Activated CD4-positive, CD25-positive, alpha-beta regulatory T cell treated with anti-CD3 and anti-CD28 coated beads, Interleukin-2, amount 50 U/mL, for 24 hours (primary cell): ENCODE data around the gene KRT85.
"Not testable (repeated sequence)": the region's sequence is repeated elsewhere in the genome, so short reads cannot be mapped to it uniquely, and the experiment has no call there.

Source experiments
- ATAC-seq, 2 donors: fragments of 150-1000 bp; cut with Tn5 transposase; one replicate each; pipeline ENCODE4 v1.10.0; 2021; ENCODE audit warnings: mild to moderate bottlenecking in 1 of 2, moderate library complexity in 1 of 2

KRT85 gene

DNA sequence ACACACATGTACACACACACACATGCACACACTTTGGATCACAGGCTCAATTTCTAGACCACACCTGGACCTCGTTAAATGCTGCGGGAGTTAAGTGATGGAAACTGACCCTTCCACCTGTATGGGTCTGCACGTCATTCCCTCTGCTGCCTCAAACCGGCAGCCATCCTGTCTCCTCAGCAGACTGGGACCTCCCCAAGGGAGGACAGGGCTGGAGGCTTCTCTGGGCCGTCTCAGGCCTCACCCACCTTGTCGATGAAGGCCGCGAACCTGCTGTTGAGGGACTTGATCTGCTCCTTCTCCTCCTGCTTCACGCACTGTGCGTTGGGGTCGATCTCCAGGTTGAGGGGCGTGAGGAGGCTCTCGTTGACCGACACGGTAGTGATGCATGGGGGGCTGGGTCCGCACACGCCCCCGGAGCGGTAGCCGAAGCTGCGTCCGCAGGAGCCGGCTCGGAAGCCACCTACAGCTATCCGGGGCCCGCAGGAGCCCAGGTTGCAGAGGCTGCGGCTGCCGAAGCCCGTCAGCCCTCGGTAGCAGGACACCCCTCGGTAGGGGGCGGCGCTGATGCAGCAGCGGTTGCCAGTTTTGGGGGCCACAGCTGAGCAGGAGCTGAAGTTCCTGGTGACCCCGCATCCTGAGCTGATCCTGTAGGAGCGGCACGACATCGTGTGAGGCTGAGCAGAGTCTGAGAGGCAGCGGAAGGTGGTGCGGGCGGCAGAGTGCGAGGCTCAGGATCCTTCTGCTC lies at the start of gene KRT85:
KRT85 (minus strand) TSS at position 744 of the 748 bp plus-strand sequence; CDS start at position 668, 76 bp downstream.
- no peak for ATAC-seq

DNA sequence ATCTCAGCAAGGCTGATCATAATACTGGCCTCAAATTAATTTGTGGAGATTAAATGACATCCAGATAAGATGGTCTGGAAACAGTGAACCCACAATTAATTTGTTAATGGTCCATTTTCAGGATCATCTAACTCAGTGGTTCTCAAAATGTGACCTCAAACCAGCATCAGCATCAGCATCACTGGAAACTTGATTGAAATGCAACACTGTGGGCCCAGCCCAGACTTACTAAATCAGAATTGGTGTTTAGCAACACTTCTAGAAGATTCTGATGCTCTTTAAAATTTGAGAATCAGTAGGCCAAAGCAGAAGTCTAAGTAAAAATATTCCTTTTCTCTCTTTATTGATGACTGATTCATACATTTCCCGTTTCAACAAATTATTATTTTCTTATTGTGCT lies 49.5 kb upstream of the KRT85 start:
- ATAC-seq: no peak

DNA sequence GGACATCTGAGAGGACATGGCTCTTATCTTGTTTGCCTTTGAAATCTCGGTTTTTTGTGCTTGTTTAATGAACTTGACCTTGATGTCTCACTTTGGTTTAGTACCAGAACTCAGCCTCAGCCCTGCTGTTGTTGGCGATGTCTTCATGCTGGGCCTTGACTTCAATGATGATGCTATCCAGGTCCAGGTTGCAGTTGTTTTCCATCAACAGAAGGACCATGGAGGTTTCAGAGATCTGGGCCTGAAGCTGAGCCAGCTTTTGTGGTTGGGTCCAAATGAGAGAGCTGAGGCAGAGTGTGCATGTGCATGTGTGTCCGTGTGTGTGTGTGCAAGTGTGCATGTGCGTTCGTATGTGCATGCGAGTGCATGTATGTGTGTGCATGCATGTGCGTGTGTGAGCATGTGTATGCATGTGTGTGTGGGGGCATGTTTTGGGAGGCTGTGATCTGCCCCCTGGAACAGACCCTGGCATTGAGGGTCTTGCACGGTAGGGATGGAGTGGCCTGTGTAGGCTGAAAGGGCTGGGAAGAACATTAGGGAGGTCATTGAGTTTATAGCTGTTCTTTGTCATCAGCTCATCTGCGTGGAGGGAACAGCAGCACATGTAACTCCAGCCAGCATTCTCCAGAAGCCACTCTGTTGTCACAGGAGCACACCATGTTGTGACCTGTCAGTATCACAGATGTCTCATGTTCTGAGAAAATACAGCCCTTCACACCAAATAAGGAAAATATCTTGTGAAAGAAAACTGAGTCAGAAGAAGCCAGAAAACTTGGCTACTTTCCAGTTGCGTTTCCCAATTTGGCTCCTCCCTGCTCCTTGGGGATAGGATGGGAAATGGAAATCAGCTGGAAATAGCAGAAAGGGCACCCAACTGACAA lies 48.8 kb upstream of the KRT85 start:
- ATAC-seq: no peak

DNA sequence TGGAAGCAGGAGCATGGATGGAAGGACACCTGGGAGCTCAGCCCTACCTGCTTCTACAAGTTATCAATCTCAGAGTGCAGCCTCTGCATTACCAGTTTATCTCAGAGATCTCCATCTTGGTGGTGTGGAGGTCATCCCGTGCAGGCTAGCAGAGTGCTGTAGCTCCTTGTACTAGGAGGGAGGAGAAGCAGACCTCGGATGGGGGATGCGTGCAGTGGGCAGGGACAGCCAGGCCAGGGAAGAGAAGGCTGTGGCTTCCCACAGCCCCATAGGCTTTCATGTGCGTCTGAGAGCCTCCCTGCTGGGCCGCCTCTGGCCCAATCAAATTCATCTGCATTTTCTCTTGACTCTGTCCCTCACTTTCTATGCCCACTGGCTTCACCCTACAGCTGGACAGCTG lies 47.7 kb upstream of the KRT85 start:
- no peak for ATAC-seq

DNA sequence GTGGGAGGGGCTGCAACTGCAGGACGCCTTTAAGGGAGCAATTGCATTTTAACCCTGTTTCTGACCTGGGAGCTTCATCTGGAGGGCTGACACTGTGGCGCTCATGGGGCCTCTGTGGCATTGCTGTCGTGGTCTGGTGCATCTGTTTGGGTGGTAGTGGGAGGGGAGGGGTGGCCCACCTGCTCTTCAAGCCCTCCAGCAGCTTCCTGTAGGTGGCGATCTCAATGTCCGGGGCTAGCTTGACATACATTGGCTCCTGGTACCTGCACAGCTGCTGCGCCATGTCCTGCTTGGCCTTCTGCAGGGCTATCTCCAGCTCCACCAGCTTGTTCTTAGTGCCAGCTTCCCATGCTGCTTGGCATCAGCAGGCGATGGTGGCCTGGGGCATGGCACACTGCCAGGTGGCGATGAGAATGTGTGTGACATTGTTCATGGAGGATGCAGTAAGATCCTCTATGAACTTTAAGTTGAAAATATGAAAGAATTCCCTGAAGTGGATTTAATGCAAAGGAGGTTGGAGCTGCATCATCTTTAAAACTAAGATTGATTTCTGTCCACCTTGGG lies 46.6 kb upstream of the KRT85 start:
- ATAC-seq: no peak

DNA sequence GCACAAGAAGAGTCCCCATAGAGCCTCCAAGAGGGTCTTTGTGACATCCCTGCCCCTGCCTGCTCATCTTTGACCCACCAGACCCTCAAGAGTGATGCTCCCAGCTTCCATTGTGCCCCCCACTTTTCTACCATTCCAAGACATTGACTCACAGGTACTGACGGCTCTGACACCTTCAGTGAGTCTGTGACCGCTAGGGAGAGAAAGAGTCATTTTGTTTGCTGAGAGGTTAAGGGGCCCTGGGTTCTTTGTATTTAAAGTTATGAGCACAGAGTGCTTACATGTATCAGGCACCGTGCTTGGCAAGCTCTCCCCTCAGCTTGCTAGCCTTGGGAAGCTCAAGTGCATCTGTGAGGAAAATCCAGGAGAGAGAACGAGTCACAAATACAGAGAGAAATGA lies 45.9 kb upstream of the KRT85 start:
- no peak for ATAC-seq

DNA sequence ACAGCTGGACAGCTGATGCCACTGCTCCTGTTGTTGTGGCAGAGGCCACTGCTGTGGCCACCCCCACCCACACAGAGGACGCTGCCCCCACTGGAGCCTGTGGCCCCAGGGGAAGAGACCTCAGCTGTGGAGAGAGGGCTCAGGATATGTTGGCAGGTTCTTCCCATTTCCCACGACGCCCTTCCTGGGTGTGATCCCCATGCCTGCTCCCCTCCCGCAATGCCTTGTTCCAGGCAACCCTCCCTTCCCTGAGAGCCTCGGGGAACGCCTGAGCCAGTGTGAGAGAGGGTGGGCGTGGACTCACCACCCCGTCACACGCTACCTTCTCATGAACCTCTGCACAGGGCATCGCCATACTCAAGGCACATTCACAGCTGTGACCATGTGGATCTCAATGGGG lies 44.5 kb upstream of the KRT85 start:
- no peak for ATAC-seq

DNA sequence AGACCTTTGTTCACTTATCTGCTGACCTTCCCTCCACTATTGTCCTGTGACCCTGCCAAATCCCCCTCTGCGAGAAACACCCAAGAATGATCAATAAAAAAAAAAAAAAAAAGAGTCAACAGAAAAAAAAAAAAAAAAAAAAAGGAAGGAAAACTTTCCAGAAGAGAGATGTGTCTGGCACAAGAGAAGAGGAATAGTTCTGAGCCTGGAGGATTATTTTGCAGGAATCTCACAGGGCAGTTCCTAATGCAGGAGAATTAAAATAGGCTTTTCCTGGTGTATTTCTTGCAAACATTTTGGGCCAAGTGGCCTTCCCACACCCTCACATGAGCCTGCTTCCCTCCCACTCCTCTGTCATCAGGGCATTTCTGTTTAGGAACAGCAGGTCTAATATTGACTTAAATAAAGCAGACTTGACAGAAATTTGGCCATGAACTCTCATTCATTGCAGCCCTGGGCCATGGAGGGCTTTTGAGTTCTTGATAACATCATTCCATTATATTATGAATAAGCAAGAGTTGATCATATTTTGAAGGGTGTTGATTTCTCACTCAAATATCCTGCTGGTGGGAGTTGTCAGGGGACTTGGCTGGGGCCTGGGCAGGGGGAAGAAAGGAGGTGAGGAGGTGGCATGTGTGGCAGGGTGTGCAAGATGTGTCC lies 43.4 kb upstream of the KRT85 start:
- ATAC-seq: not testable (repeated sequence)

DNA sequence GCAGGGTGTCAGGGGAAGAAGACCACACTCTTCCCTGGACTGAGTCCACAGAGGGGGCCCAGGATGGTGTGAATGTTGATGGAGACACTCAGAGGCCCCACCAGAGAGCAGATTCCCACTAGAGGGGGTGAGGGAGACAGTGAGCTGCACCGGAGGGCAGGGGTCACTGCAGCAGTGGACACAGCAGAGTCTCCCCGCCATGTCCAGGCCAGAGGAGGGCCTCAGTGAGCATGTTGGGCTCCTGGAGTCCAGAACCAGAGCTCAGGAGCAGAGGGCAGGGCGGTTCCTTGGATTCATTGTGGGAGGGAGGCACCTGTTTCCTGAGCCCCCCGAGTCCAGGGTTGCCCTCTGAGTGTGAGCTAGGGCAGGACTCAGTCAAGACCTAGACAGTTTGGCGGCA lies 40.6 kb upstream of the KRT85 start:
- ATAC-seq: no peak

DNA sequence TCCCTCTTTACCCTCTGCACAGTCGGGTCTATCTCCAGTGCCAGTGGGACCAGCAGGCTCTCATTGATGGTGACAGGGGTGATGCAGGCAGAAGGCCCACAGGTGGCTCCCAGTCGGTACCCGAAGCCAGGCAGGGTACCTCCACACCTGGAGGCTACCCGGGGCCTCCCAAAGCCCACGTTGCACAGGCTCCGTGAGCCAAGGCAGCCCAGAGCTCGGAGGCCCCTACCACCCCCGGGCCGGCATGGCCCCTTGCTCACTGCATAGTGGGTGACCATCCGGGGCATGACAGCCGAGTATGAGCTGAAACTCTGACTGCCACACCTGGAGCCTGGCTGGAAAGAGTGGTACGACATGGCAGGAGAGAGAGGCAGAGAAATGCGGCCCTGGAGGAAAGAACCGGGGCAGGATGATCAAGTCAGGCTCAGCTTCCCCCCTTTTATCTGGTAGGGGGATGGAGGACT lies 38.7 kb upstream of the KRT85 start, which contains the start of gene KRT82:
KRT82 (minus strand) TSS at position 414 of the 464 bp plus-strand sequence; CDS start at position 356, 58 bp downstream.
- ATAC-seq: no peak

DNA sequence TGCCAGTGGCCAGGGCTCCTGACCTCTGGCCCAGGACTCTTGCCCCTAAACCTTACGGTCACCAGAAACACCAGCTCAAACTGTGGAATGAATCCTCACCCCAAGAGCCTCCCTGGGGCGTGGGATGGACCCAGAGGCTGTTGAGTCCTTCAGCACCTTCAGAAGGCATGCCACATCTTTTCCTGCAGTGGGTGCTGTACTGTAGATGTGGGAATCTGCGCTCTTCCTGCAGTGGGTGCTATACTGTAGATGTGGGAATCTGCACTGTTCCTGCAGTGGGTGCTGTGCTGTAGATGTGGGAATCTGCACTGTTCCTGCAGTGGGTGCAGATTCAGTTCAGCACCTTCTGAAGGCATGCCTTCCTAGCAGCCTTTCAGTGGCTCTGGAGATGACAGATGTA lies 37.7 kb upstream of the KRT85 start:
- no peak for ATAC-seq

DNA sequence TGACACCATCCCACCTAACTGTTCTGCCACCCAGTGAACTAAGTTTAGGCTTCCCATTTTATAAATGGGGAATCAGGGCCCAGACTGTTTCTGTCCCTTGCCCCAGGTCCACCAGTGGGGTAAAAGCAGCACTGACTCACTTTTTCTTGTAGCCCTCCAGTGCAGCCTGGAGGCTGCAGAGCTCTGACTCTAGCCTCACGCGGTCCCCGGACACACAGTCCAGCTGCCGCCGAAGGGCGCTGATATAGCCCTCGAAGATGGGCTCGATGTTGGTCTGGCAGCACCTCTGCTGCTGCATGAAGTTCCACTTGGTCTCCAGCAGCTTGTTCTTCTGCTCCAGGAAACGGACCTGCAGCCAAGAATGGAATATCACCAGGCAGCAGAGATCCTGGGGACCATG lies 36.3 kb upstream of the KRT85 start:
- no peak for ATAC-seq

DNA sequence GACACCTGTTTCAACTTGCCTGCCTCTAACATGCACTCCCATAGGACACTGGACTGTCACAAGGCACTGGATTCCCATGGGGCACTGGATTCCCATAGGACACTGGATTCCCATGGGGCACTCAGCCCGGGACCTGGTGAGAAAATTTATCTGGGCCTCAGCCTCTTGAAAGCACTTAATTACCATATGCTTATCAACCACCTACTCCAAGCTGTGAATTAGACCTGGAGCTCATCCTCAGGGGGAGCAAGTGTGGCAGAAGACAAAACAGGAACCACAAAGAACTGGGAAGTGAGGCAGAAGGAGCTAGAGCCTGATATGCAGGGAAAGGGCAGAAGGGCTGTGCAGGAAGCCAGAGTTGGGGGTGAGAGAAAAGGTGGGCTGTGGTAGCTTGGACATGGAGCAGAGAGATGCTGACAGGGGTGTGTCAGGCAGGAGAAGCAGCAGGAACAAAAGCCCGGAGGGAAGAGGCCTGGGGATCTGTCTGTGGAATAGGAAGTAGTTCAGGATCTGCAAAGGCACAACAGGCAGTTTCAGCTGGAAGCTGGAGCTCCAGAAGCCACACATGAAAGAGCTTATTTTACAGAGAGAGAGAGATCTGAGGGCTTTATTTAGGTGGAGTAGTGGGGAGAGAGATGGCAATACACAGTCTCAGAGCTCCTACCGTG lies 35.7 kb upstream of the KRT85 start:
- no peak for ATAC-seq

DNA sequence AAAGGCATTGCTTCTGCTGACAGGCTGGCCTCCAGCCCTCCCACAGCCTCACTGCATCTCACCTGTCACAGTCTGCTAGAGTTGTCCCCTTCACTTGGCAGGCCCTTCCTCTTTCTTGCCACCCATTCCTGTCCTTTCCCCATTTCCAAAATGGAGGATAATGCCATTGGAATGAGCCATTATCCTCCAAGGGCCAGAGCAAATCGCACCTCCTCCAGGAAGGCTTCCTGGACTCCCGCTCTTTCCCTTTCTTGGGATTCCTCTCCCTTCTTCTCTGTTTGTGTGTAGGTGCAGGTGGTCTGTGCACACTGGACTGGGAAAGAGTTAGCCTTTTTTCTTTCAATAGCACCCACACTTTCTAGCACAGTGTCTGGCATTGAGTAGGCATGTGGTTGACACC lies 35.1 kb upstream of the KRT85 start:
- ATAC-seq: no peak

DNA sequence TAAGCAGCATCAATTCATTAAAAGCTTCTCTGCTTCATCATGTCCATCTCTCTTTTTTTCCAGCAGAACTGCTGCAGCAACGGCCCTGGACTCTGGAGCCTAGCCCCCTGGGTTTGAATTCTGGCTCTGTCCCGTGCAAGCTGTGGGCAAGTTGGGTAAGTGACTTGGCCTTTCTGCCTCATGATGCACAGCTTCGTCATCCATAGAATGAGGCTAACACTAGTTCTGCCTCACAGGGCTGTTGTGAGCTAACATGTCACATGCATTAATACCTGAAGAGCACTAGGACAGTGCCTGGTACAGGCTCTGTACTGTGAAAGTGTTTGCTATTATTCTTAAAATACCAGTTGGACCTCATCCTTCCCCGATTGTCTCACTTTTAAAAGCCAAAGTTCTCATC lies 34.6 kb upstream of the KRT85 start:
- ATAC-seq: no peak

DNA sequence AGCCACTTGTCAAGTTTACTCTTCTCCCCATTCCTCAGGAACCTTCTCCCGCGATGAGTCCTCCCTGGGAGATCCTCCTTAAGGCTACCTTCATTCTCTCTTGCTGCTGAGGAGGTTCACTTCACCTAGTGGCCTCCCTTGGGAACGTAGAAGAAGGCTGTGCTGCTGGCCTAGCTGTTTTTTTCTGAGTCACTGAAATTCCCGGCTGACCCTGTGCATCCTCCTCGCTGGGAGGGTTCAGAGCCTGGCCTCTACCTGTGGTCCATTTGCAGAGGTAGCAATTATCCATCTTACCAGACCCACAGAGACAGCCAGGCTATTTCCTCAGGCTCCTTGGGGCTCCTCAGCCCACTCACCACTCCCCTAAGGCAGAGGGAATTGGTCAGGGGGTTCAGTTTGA lies 34.2 kb upstream of the KRT85 start:
- ATAC-seq: no peak

DNA sequence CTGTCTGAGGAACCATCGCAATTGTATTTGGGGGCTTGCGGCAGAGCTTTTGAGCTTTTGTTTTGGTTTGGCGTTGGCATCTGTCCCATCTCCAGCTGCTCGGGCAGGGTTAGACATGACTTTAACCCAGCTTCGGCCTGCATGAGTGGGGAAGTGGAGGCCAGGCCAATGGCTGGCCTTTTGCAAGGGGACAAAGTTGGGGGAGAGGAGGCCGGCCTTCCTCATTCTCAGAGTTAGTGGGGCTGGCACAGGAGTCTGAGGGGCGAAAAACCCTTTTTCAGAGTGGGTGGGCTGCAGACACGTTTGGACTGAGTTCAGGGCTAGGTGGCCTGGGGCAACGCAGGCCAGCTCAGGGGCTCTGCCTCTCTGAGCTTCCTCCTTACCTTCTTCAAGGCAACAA lies 33.6 kb upstream of the KRT85 start:
- no peak for ATAC-seq

DNA sequence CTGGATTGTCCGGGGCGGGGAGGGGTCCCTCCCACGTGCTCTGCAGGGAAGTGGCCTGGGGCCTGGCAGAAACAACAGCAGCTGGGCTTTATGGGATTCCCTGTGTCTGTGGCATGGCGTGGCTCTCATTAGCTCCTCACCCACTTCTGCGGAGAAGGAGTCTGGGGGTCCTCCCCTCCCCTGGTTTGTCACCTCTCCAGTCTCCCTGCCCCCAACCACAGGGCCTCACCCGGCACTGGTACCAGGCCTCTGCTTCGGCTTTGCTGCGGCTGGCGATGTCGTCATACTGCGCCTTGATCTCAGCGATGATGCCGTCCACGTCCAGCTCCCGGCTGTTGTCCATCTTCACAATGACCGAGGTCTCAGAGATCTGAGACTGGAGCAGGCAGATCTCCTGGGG lies 32.5 kb upstream of the KRT85 start:
- ATAC-seq: no peak

DNA sequence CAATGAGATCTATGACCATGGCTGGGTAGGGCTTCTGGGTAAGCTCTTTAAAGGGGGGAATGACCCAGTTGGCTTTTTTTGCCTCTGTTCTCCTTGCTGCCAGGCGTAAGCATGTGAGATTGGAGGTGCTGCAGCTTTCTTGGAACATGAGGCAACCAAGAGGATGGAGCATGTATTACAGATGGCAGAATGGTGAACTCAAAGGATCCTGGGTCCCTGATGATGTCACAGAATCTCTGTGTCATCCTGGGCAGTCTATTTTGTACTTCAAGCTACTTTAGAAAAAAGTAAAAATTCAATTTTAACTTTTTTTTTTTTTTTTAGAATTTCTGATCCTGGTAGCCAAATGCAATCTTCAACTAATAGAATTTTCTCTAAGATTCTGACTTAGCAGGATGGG lies 30.9 kb upstream of the KRT85 start:
- ATAC-seq: no peak

DNA sequence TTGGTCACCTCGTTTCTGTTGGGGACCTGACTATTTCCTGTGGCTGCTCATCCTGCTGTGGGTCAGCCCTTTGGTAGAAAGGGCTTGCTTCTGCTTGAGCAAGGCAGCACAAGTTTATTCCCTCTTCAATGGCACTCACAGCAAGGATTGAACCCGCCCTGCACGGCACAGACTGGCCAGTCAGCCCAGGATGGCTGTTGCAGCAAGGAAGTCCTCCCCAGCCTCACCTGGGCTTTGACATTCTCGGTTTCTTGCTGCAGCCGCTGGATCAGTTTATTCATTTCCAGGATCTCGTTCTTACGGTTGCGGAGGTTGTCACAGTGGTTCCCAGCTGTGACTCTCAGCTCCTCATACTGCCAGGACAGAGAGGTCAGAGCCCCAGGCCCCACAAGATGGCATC lies 29.4 kb upstream of the KRT85 start:
- ATAC-seq: no peak

DNA sequence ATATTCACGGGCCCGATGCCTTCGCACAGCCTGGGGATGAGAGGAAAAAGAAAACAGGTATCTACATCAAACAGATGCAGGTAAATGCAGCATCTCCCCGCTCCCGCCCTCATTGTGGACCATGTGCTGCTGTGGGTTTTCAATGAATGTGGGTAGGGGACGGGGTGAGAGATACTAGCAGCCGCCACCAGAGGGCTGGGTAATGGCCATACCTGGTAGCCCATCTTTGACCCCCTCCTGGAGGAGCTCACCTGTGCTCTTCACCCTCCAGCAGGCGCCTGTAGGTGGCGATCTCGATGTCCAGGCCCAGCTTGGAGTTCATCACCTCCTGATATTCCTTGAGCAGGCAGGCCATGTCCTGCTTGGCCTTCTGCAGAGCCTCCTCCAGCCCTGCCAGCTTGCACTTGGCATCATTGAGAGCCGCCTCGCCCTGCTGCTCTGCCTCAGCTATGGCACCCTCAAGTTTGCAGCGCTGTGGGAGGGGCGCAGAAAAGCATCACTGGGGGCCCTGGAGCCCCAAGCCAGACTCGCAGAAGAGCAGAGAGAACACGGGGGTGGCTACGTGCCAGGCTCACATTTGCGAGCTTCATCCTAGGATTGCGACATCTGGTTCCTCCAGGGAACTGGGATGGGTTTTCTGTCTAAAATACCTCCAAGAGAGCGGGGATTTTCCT lies 28.6 kb upstream of the KRT85 start:
- no peak for ATAC-seq

DNA sequence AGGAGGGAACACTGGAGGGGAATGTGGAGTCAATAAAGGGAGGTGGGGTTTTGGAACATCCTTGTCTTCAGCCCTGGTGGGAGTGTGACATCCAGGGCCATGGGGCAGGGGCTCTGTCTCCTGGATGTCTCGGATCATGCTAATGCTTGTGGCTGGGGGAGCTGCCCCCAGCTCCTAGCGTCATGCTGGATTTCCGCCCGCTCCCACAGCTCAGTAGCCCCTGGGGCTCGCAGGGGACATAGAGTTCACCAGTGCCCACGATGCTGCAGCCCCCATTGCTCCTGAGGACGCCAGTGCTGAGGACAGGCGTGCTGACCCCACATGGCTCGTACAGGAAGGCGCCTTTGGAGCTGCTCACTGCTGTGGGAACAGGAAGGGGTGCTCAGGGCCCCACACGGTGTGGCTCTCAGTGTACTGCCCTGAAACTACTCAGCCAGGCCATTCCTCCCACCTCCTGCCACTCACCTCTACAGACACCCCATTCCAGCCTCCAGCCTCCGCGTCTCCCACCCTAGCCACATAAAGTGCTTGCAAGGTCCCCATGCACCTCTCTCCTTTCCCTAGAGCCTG lies 27.6 kb upstream of the KRT85 start:
- no peak for ATAC-seq
